Neutrophil (primary cell): ENCODE data around the gene SLAMF9.

Experiments
- H3K27ac ChIP-seq: fragments of 200-600 bp; sonication (generic); 2 replicates; pipeline ENCODE4 v1.5.1; 2016; ENCODE audit warnings: mild to moderate bottlenecking, moderate library complexity
- H3K27me3 ChIP-seq: fragments of 200-600 bp; sonication (generic); 2 replicates; pipeline ENCODE4 v1.6.0; 2016; ENCODE audit warnings: mild to moderate bottlenecking
- H3K36me3 ChIP-seq: fragments of 200-600 bp; sonication (generic); 2 replicates; pipeline ENCODE4 v1.5.1; 2017
- H3K4me1 ChIP-seq, 2 experiments: fragments of 200-600 bp in 1 of 2; sonication (generic) in 1 of 2; 1 replicate in 1 of 2; 2 replicates in 1 of 2; pipeline versions ENCODE4 v1.5.1 to v1.6.1; 2013 to 2016; ENCODE audit warnings: low read depth in 1 of 2, low read length in 1 of 2, mild to moderate bottlenecking in 1 of 2, moderate library complexity in 1 of 2; ENCODE audit not compliant: control insufficient read depth in 1 of 2, insufficient read depth in 1 of 2
- H3K4me3 ChIP-seq, 2 experiments: fragments of 200-600 bp in 1 of 2; sonication (generic) in 1 of 2; 1 replicate in 1 of 2; 2 replicates in 1 of 2; pipeline ENCODE4 v1.5.1; 2013 to 2016; ENCODE audit warnings: low read depth in 1 of 2, low read length in 1 of 2, mild to moderate bottlenecking in 1 of 2, moderate library complexity in 1 of 2
- H3K9me3 ChIP-seq: fragments of 200-600 bp; sonication (generic); 2 replicates; pipeline ENCODE4 v1.5.1; 2016
- TF ChIP-seq, protein P1 (sequence below): fragments of 200-600 bp; sonication (generic); IDR thresholded peaks from 2 replicates; pipeline ENCODE4 v1.5.1; 2016; ENCODE audit warnings: antibody characterized with exemption

SLAMF9 gene

GRCh38 chr1:159931101-159931794 is 22.8 kb downstream of the SLAMF9 start:
- Histone ChIP-seq H3K27me3 (peaks cover 7% of the 10 kb centered on the region), H3K9me3 (no peaks in the 10 kb centered on the region), H3K4me3 (no peak overlapping the region), H3K4me1 (peaks cover 7 to 12% of the 10 kb centered on the region in 2 experiments), H3K36me3 (no peaks in the 10 kb centered on the region), H3K27ac (no peak overlapping the region)
- TF ChIP-seq, protein P1, sequence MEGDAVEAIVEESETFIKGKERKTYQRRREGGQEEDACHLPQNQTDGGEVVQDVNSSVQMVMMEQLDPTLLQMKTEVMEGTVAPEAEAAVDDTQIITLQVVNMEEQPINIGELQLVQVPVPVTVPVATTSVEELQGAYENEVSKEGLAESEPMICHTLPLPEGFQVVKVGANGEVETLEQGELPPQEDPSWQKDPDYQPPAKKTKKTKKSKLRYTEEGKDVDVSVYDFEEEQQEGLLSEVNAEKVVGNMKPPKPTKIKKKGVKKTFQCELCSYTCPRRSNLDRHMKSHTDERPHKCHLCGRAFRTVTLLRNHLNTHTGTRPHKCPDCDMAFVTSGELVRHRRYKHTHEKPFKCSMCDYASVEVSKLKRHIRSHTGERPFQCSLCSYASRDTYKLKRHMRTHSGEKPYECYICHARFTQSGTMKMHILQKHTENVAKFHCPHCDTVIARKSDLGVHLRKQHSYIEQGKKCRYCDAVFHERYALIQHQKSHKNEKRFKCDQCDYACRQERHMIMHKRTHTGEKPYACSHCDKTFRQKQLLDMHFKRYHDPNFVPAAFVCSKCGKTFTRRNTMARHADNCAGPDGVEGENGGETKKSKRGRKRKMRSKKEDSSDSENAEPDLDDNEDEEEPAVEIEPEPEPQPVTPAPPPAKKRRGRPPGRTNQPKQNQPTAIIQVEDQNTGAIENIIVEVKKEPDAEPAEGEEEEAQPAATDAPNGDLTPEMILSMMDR, result no peak

- Histone ChIP-seq H3K4me3 (no peak overlapping the region), H3K36me3 (no peaks in the 10 kb centered on the region), H3K4me1 (peaks cover 8 to 12% of the 10 kb centered on the region in 2 experiments), H3K27ac (no peak overlapping the region), H3K9me3 (no peaks in the 10 kb centered on the region), H3K27me3 (peaks cover 7% of the 10 kb centered on the region)
- TF ChIP-seq, protein P1, result no peak
Measured at GRCh38 chr1:159930634-159931033, 23.4 kb downstream of the SLAMF9 start.

- Histone ChIP-seq H3K4me3 (no peak overlapping the region), H3K9me3 (no peaks in the 10 kb centered on the region), H3K27me3 (peaks cover 4% of the 10 kb centered on the region), H3K27ac (no peak overlapping the region), H3K4me1 (peaks cover 9 to 11% of the 10 kb centered on the region in 2 experiments), H3K36me3 (no peaks in the 10 kb centered on the region)
- TF ChIP-seq, protein P1, result no peak
Measured at GRCh38 chr1:159930216-159930615, 23.8 kb downstream of the SLAMF9 start.

DNA sequence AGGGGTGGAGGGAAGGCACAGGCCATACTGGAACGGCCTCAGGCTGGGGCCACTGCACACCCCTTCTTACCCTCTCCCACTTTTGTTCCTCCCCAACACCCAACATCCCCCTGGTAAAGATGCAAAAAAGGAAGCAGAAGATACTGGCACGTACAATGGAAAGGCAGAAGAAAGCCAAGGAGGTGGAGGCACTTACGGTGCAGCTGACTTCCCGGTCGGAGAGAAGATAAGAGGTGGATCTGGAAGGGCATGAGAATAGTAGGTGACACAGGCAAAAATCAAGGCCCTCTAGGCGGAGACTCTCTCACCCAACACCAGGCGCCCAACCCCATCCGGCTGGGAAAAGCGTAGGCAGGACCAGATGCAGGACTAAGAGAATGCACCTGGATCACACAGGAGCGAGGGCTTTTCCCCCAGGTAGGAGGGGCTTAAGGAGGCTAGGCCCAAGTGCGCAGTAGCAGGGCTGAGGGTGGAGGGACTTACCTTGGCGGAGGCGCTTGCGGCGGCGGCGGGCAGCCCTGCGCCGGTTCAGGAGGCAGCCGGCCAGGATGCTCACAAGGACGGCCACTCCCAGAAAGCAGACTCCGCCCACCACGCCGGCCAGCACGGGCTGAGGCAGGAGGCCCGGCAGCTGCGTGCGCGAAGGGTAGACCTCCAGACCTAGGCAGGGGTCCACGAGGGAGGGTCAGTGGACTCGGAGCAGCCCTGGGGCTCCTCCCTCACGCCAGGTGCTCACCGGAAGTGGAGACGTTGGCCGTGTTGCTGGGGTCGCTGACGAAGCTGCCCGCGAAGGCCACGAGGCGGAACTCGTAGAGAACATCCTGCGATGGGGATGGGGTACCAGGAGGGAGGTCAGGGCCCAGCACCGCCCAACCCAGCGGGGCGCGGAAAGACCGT is 24.6 kb downstream of the SLAMF9 start:
- no peaks in the 10 kb centered on the region for H3K36me3 ChIP-seq

GRCh38 chr1:159928491-159929050 is 25.5 kb downstream of the SLAMF9 start:
- Histone ChIP-seq H3K27me3 (no peaks in the 10 kb centered on the region), H3K27ac (no peak overlapping the region)

More for the DNA sequence above, 24.6 kb downstream of the SLAMF9 start:
- Histone ChIP-seq H3K4me3 (no peak overlapping the region), H3K9me3 (no peaks in the 10 kb centered on the region), H3K27ac (no peak overlapping the region), H3K27me3 (no peaks in the 10 kb centered on the region), H3K4me1 (peaks cover 9 to 11% of the 10 kb centered on the region in 2 experiments)
- TF ChIP-seq, protein P1, result no peak

More at GRCh38 chr1:159928491-159929050, 25.5 kb downstream of the SLAMF9 start:
- TF ChIP-seq, protein P1, result no peak
- peaks cover 11 to 14% of the 10 kb centered on the region in 2 experiments for H3K4me1 ChIP-seq
- no peak overlapping the region for H3K4me3 ChIP-seq
- H3K36me3 ChIP-seq, result no peaks in the 10 kb centered on the region
- no peaks in the 10 kb centered on the region for H3K9me3 ChIP-seq
